ENCODE data around the gene KLK11.

GRCh38 chr19:50978772-50979390 lies 47.5 kb downstream of the KLK11 start:
- TF ChIP-seq SUZ12 (IDR thresholded peaks at IDR 0.05; ENCODE audit: extremely low read depth, insufficient read depth, insufficient read length) (no peak), YY1 (IDR thresholded peaks at IDR 0.05; ENCODE audit: insufficient read depth, insufficient read length) (no peak)
